HG03558 (cell line): Measurements from ENCODE around the gene NFKBIE.

Experiments
- ATAC-seq: cut with Tn5 transposase; IDR thresholded peaks from one replicate; pipeline ENCODE4 v1.9.1; 2021; ENCODE audit warnings: moderate number of reproducible peaks; ENCODE audit not compliant: unreplicated experiment; ENCODE audit errors: extremely low read depth

Gene NFKBIE

DNA sequence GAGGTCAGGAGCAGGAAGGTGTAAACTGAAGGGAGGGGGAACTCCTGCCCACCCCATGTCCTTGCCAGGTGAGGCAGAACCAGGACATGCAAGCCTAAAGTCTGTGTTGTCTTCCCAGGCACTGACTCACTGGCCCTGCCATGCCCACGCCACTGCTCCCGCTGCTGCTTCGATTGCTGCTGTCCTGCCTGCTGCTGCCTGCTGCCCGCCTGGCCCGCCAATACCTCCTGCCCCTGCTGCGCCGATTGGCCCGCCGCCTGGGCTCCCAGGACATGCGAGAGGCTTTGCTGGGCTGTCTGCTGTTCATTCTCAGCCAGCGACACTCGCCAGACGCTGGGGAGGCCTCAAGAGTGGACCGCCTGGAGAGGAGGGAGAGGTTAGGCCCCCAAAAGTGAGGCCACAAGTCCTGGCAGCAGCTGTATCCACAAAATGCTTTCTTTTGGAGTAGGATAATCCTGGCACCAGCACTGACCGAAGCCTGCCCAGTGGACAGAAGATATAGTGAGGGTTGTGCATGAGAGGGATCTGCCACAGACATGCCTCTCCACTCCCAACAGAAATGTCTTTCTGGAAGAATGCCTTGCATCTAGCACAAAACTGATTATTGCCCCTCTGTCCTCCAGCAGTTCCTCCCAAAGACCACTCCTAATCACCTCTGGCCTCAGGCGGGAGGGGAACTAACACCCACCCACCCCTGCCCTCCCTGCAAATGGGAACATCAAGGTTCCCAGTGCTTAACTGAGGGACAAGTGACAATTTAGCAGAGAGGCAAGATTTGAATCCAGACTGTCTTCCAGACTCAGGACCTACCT lies 47.8 kb downstream of the NFKBIE start:
- ATAC-seq = no peak

DNA sequence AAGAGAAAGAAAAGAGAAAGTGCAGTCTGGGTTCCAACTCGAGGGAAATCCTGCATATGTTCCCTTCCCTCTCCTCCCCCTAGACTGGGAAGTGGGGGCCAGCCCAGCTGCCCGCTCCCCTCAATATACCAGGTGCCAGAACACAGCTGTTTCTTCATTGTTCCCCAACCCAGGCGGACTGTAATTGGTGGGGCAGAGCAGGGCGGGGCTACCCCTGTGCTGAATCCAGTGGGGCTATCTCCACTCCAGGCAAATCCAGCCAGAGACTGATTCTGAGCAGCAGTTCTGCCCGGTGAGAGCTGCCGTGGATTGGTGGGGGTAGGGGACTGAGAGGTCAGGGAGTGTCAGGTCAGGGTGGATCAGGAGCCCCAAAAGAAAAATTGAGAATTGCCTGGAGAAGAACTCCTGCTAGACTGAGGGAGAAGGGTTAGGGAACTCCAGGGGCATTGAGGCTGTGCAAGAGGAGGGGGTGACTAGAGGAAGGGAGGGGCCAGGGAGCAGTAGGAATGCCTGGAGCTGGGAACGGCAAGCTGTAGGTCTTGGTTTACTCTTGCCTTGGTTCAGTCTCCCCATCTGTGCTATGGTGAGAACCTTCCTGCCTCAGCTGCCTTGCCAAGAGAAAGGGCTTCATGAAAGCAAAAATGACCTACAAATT lies 48.5 kb downstream of the NFKBIE start, which contains the start of gene MYMX:
MYMX (plus strand) TSS at position 250 of the 655 bp plus-strand sequence. CDS start 546 bp downstream, outside the sequence.
- ATAC-seq = no peak

DNA sequence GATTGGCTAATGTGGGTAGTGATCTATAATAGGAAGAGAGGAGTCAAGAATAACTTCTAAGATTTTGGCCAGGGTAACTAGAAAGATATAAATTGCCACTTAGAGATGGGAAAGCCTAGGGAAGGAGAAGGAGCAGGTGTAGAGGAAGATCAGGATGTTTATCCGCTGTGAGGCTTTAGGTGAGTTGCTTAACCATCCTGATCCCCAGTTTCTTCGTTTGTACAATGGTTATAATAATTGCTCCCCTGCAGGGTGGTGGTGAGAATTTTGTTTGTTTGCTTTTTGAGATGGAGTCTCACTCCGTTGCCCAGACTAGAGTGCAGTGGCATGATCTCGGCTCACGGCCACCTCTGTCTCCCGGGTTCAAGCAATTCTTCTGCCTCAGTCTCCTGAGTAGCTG lies 51.0 kb downstream of the NFKBIE start:
- no peak for ATAC-seq

- no peak for ATAC-seq
These were observed 54.1 kb downstream of the NFKBIE start for GRCh38 chr6:44211284-44211683.
